Lower leg skin (tissue), 4 donors: ENCODE measurements around the gene PRKAR1B. TPM values are rescaled to one million over a fixed set of nuclear protein-coding genes. Genes with fewer than 3 reads are reported as not detected.

Experiments used
- DNase-seq, 2 donors: peaks; one replicate each; pipeline ENCODE4 v3.0.0-alpha.2; 2019; ENCODE audit warnings: low spot score in 2 of 2
- H3K4me3 ChIP-seq: fragments of 200-600 bp; sonication (generic); 2 replicates; pipeline ENCODE4 v1.5.1; 2017; ENCODE audit warnings: mild to moderate bottlenecking, low read depth; ENCODE audit not compliant: poor library complexity, severe bottlenecking
- POLR2A ChIP-seq, 2 donors: fragments of 450-650 bp; IDR thresholded peaks; one replicate each; pipeline ENCODE4 v1.6.1; 2016 to 2017; ENCODE audit warnings: antibody characterized with exemption in 2 of 2, mild to moderate bottlenecking in 1 of 2, moderate library complexity in 1 of 2
- WGBS, 2 donors: methylation state at CpG; one replicate each; pipeline ENCODE4 v1.1.5; 2018; 5-methylcytosine and 5-hydroxymethylcytosine counted together
- intact Hi-C: fragments of 100-400 bp; cut with DNase I; formaldehyde crosslinking; loops from one replicate; pipeline ENCODE4 v1.15.0; 2023; ENCODE audit warnings: low total_unique reads
- total RNA-seq, 4 donors: library from RNA; depleted of rRNA; stranded (reverse); fragments of >200 nt; gene quantifications; one replicate each; pipeline ENCODE4 v1.1.0, GENCODE V29; 2016
- TF ChIP-seq, protein P1 (sequence below), 3 donors: fragments of 450-650 bp; IDR thresholded peaks; one replicate each; pipeline ENCODE4 v1.5.1; 2016; ENCODE audit warnings: antibody characterized with exemption in 3 of 3, mild to moderate bottlenecking in 3 of 3, moderate library complexity in 2 of 3

The PRKAR1B gene
- total RNA-seq, 4 donors from 2014 or later: 7.8 to 16.9 (median 15.0) TPM

DNA sequence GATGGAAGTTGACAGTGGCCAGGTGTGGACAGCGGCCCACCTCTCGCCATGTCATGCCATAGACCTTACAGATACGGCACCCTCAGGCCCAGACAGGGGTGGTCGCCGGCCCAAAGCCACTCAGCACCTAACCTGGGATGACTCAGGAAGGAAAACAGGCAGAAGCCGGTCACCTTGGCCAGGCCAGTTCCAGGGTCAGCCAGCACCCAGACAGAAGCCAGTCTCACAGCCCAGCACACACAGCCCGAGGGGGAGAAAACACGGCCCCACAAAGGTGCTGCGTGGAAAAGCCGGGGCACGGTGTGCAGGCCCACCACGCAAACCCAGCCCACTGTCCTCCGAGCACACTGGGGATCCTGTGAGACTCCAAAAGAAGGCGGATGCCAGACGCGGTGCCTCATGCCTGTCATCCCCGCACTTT, 95.8 kb downstream of the PRKAR1B start:
- no peak overlapping the region for H3K4me3 ChIP-seq
- 95 to 97% methylated on average over 16 to 17 of the region's 17 CpGs for WGBS, 2 donors
- no peak for DNase-seq
- intact Hi-C loops: no loop called here
- TF ChIP-seq, protein P1, sequence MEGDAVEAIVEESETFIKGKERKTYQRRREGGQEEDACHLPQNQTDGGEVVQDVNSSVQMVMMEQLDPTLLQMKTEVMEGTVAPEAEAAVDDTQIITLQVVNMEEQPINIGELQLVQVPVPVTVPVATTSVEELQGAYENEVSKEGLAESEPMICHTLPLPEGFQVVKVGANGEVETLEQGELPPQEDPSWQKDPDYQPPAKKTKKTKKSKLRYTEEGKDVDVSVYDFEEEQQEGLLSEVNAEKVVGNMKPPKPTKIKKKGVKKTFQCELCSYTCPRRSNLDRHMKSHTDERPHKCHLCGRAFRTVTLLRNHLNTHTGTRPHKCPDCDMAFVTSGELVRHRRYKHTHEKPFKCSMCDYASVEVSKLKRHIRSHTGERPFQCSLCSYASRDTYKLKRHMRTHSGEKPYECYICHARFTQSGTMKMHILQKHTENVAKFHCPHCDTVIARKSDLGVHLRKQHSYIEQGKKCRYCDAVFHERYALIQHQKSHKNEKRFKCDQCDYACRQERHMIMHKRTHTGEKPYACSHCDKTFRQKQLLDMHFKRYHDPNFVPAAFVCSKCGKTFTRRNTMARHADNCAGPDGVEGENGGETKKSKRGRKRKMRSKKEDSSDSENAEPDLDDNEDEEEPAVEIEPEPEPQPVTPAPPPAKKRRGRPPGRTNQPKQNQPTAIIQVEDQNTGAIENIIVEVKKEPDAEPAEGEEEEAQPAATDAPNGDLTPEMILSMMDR (IDR thresholded peaks at IDR 0.05): no peak
- TF ChIP-seq POLR2A (IDR thresholded peaks at IDR 0.05): no peak

DNA sequence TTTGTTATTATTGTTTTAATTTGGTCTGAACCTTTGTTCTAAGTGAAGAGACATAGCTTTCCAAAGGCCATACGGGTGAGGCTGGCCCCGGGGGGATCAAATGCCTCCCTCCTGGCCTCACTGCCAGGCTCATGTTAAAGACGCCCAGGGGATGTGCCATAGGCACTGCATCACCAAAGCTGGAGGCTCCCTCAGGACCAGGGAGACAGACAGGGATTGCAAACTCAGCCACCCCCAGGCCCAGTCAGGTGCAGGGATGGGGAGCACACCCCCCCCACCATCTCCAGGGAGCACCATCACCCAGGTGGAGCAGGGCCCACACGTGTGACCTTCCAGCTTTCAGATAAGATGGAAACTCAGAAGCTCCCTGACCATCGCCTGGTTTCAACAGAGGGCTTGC, 96.5 kb downstream of the PRKAR1B start:
- no peak for DNase-seq
- no peak overlapping the region for H3K4me3 ChIP-seq
- intact Hi-C loops: no loop called here
- WGBS, 2 donors: 77 to 80% methylated on average over 5 of the region's 5 CpGs
- no peak for TF ChIP-seq POLR2A (IDR thresholded peaks at IDR 0.05)
- TF ChIP-seq, protein P1 (IDR thresholded peaks at IDR 0.05): no peak

DNA sequence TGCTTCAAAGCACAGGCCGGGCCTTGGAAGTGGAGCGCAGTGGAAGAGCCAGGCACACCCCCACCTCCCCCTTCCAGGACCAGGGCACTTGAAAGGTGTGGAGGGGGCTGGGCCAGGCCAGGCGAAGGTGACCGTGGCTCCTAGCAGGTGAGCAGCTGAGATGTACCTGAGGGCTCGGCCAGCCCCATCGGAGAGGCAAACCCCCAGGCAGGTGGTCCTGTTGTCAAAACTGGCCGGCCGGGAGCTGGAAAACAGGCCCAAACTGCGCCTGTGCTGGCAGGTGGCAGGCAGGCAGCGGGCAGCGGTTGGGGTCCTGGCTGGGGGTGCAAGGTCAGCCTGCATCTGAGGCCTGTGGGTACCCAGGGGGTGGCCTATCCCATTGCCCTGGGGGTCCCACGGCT, 97.0 kb downstream of the PRKAR1B start:
- 92 to 95% methylated on average over 11 to 12 of the region's 12 CpGs for WGBS, 2 donors
- TF ChIP-seq POLR2A (IDR thresholded peaks at IDR 0.05): no peak

DNA sequence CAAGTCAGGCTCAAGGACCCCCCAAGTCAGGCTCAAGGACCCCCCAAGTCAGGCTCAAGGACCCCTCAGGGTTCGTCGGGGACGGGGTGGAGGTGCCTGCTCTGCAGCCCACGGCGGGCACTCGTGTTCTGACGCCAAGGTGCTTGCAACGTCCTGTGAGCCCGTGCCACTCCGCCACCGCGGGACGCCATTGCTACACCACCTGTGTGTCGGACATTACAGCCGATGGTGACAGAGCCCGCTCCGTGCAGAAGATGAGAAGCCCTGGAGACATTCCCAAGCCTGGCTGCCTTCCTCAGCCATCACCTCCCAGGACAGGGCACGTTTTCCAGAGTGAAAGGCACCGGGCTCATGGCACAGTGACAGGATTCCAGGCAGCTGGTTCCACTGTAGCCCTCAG, 98.3 kb downstream of the PRKAR1B start:
- TF ChIP-seq POLR2A (IDR thresholded peaks at IDR 0.05): no peak
- TF ChIP-seq, protein P1 (IDR thresholded peaks at IDR 0.05): no peak
- intact Hi-C loops: no loop called here
- 96% methylated on average over 19 of the region's 19 CpGs for WGBS, 2 donors
- no peak for DNase-seq
- H3K4me3 ChIP-seq: no peak overlapping the region

More for the DNA sequence above, 97.0 kb downstream of the PRKAR1B start:
- DNase-seq: no peak
- H3K4me3 ChIP-seq: no peak overlapping the region
- intact Hi-C loops: no loop called here

DNA sequence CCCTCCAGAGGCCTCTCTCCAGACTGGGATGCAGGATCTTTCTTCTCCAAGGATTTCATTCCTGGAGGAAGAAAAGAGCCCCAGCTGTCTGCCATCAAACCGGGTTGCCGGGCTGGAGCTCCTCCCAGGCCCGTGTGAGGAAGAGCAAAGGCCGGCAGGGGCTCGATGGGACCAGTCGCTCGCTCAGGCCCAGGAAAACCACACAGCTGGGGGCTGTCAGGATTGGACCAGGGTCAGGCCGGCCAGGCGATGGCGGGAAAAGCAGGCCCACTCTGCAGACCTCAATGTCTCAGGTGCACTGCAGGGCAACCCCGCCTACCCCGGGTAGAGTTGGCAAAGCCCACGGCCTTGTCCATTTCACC, 98.7 kb downstream of the PRKAR1B start:
- no peak for TF ChIP-seq POLR2A (IDR thresholded peaks at IDR 0.05)
- TF ChIP-seq, protein P1 (IDR thresholded peaks at IDR 0.05): no peak
- WGBS, 2 donors: 82 to 89% methylated on average over 10 to 13 of the region's 13 CpGs
- DNase-seq: no peak
- H3K4me3 ChIP-seq: no peak overlapping the region
- intact Hi-C loops: no loop called here

DNA sequence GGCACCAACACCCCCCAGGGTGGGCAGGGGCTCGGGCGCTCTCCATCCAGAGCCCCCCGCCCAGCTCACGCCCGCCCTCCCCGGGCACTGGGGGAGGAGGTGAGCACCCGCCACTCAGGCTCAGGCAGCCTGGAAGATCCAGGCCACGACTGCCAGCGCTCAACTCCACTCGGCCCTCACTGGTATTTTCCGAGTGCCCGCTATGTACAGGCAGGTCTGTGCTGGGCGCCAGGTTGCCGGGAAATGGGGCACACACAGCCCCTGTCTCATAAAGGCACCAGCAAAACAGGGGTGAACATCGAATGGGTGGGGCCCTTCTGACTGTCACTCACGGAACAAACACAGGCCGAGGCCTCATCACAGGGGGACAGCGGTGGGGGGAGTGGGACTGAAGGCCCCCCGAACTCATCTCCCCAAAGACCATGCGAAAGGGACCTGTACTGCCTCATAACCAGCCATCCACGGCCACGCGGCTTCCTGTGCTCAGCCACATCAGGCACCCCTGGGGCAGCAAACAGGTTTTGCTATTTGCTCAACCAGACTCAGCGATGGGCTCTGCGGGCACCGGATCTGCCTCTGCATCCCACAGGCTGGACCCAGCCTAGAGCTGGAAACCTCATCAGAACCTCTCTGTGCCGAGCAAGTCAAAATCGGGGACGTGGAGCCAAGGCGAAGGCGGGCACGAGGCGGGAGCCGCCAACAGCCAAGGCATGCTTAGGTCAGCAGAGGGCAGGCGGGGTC, 99.2 kb downstream of the PRKAR1B start:
- intact Hi-C loops: no loop called here
- no peak overlapping the region for H3K4me3 ChIP-seq
- no peak for TF ChIP-seq POLR2A (IDR thresholded peaks at IDR 0.05)
- TF ChIP-seq, protein P1 (IDR thresholded peaks at IDR 0.05): no peak
- 95% methylated on average over 32 of the region's 35 CpGs for WGBS, 2 donors
- no peak for DNase-seq
